ENCODE data around the gene MAN2B2.

The MAN2B2 gene

GRCh38 chr4:6574747-6575502 lies at the start of gene MAN2B2:
Gene MAN2B2, plus strand, starts transcription at chr4:6575189. Its CDS starts 22 bp downstream, at chr4:6575211.
- H3K4me3 ChIP-seq (ENCODE audit: low read length): peak within 1 kb of the TSS; percentile 70
- peak; percentile 78 for DNase-seq (ENCODE audit: low read depth)
- no peak for TF ChIP-seq CTCF (IDR thresholded peaks at IDR 0.05; ENCODE audit: insufficient read depth, low read depth, low read length, missing control alignments)

GRCh38 chr4:6525474-6525873 lies 49.5 kb upstream of the MAN2B2 start:
- no peak overlapping the region for H3K4me3 ChIP-seq (ENCODE audit: low read length)
- TF ChIP-seq CTCF (IDR thresholded peaks at IDR 0.05; ENCODE audit: insufficient read depth, low read depth, low read length, missing control alignments): no peak
- DNase-seq (ENCODE audit: low read depth): no peak

GRCh38 chr4:6526156-6526555 lies 48.8 kb upstream of the MAN2B2 start:
- DNase-seq (ENCODE audit: low read depth): no peak
- H3K4me3 ChIP-seq (ENCODE audit: low read length): no peak overlapping the region
- no peak for TF ChIP-seq CTCF (IDR thresholded peaks at IDR 0.05; ENCODE audit: insufficient read depth, low read depth, low read length, missing control alignments)

GRCh38 chr4:6526671-6527091 lies 48.3 kb upstream of the MAN2B2 start:
- TF ChIP-seq CTCF (IDR thresholded peaks at IDR 0.05; ENCODE audit: insufficient read depth, low read depth, low read length, missing control alignments): no peak
- DNase-seq (ENCODE audit: low read depth): no peak
- H3K4me3 ChIP-seq (ENCODE audit: low read length): no peak overlapping the region

GRCh38 chr4:6527259-6527658 lies 47.7 kb upstream of the MAN2B2 start:
- TF ChIP-seq CTCF (IDR thresholded peaks at IDR 0.05; ENCODE audit: insufficient read depth, low read depth, low read length, missing control alignments): no peak
- no peak overlapping the region for H3K4me3 ChIP-seq (ENCODE audit: low read length)
- DNase-seq (ENCODE audit: low read depth): no peak

GRCh38 chr4:6527683-6528595 lies 47.0 kb upstream of the MAN2B2 start:
- no peak for DNase-seq (ENCODE audit: low read depth)
- no peak for TF ChIP-seq CTCF (IDR thresholded peaks at IDR 0.05; ENCODE audit: insufficient read depth, low read depth, low read length, missing control alignments)
- H3K4me3 ChIP-seq (ENCODE audit: low read length): no peak overlapping the region
